GM21576 (cell line): Measurements from ENCODE around the gene PLCL2.
A peak's percentile ranks its signal among the peaks of the same experiment; 100 is the strongest.

Experiments used
- ATAC-seq: cut with Tn5 transposase; IDR thresholded peaks from one replicate; pipeline ENCODE4 v1.9.1; 2021; ENCODE audit warnings: mild to moderate bottlenecking, moderate library complexity; ENCODE audit not compliant: unreplicated experiment

Gene PLCL2

GRCh38 chr3:16912400-16913263 lies 27.9 kb downstream of the PLCL2 start:
- peak; percentile 96 for ATAC-seq

DNA sequence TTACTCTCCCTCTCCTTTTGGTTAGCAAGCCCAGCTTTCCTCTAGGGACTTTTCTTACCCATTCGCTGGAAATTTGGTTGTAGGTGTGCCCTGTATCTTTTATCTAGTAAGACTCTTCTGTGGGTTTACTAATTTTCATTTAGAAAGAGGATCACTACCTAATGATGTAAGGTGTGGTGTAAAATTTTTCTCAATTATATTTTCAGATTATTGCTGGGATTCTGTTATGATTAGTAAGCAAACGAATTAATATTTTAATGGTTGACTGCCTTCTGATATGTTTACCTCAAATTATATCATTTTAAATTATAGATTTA lies 28.5 kb downstream of the PLCL2 start:
- ATAC-seq, result peak; percentile 1

GRCh38 chr3:16916840-16917239 lies 32.1 kb downstream of the PLCL2 start:
- ATAC-seq, result no peak

GRCh38 chr3:16917256-16917935 lies 32.6 kb downstream of the PLCL2 start:
- no peak for ATAC-seq

DNA sequence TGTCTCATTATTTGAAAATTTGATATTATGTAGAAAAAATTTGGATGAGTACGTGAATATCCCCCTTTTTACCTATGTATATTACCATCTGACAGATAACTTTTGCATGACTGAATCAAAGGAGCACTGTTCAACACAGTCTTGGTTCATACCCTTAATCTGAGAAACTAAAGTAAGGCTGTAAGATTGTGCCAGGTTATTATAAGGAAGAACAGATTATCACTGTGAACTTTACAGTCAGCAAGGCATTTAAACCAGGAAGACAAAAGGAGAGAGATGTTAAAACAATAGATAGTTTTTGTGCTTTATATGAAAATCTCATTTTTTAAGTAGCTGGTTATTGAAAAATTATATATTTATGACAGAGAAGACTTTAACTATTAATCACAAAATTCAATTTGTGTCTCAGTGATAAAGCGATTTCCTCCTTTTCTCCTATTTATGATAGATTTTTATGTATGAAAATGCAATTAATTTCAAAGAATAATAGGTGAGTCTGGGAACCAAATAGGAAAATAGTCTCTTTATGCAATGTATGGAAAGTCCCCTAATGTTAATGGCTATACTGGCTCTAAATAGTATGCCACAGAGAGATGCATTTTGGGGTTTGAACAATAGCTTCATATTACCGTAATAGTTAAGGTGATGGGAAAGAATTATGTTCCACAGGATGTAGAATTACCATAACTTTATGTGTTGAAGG lies 33.4 kb downstream of the PLCL2 start:
- no peak for ATAC-seq

DNA sequence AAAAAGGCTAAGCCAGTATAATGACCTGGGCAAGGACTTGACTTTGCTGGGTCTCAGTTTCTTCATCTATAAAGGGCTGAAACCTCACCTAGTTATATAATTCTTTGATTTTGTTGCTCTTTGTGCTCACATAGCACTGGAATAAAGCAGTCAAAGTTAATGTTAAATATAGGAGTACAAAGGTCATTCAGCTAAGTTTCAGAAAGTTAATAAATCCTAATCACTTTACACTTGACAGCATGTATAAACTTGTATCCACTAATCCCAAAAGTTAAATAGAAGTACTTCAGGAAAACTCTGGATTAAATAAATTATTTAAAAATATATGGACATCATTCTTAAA lies 33.9 kb downstream of the PLCL2 start:
- no peak for ATAC-seq

- ATAC-seq, result no peak
Measured at GRCh38 chr3:16923112-16923511, 38.4 kb downstream of the PLCL2 start.

DNA sequence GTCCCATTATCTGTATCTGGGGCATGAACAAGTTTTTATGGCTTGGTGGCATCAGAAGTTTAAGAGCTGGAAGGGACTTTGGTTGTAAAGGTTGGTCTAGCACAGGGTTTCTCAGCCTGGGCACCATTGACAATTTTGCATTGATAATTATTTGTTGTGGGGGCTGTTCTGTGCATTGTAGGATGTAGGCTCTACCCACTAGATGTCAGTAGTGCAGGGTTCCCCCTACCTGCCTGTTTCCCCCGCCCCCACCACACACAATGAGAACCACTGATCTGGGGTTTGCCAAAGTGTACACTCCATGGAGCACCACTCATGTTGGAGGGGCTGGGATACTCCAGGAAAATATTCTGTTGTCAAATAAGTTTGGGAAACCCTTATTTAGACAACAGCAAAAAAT lies 42.7 kb downstream of the PLCL2 start:
- ATAC-seq, result no peak

GRCh38 chr3:16928386-16929132 lies 43.8 kb downstream of the PLCL2 start:
- peak; percentile 41 for ATAC-seq

DNA sequence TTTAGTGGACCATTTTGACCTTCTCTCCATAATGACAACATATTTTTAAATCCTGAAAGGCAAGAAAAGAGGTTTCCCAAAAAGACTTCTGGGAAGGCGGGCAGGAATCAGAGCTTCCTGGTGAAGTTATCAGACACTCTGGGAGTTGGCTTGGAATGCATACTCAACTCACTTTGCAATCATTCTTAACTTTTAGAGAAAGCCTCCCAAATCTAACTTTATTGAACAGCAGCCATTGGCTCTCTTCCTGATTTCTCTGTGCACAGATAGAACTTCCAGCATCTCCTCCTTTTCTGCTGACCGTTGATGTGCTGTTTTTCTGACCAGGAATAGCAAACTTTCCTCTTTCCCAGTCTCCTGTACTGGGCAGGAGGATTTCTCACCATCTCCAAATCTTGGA lies 44.6 kb downstream of the PLCL2 start:
- ATAC-seq, result no peak

DNA sequence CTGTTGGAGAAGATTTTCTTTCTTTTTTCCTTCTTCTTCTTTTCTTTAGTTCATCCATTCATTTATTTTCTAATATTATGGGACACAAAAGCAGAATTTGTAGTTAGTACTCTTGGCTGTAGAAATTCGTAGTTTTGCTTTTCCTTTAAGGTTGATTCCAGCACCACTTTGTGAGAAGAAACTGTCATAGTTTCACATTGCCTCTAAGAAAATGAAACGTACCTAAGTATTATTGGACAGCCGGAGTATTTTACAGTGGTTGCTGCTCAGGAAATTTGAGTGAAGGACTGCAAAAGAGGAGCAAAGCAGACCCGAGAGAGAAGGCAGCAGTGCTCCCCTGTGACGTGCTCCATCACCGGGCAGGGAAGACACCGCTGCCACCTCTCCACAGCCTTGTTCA lies 48.1 kb downstream of the PLCL2 start:
- ATAC-seq, result peak; percentile 45

- no peak for ATAC-seq
Measured at GRCh38 chr3:16935781-16936180, 51.0 kb downstream of the PLCL2 start.

GRCh38 chr3:16936233-16936632 lies 51.5 kb downstream of the PLCL2 start:
- ATAC-seq, result no peak

- no peak for ATAC-seq
Measured at GRCh38 chr3:16936676-16937230, 52.0 kb downstream of the PLCL2 start.

- ATAC-seq, result no peak
Measured at GRCh38 chr3:16937326-16937845, 52.6 kb downstream of the PLCL2 start.

DNA sequence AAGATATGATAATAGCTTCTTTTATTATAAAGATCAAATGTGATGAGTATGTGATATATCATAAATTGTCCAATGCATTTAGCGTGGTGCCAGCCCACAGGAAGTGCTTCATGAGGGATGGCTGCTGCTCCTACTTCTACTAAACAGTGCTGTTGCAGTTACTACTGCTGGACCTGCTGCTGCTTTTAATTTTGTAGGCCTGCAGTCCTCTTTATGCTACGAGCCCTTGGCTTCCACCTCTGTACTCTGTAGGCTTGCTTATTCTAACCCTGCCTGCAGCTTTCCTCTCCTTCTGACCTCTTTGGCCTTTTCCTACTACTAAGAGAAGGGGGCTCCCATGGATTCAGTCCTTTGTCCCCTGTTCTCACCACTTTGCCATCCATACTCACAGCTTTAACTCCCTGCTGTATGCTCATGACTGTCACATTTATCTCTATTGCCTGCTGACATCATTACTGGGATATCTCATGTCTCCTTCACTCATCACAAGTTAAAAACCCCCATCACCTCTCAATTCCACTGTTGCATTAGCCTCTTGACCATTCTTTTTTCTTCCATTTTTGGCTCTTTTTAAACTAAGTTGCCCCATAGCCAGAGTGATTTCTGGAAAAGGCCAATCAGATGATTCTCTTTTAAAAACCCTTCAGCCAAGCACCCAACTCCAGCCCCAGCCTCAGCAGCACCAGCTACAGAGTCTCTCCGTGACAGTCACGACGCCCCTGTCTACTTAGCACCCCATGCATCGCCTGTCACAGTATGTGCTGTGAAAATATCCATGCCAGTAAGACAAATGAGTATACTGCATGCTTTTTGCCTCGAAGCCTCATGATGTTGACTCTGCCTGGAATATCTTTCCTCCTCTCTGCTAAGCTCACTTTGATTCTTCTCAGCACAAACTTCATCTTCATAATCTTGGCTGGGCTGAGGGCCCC lies 56.3 kb downstream of the PLCL2 start:
- no peak for ATAC-seq

- no peak for ATAC-seq
Measured at GRCh38 chr3:16942955-16943354, 58.2 kb downstream of the PLCL2 start.

DNA sequence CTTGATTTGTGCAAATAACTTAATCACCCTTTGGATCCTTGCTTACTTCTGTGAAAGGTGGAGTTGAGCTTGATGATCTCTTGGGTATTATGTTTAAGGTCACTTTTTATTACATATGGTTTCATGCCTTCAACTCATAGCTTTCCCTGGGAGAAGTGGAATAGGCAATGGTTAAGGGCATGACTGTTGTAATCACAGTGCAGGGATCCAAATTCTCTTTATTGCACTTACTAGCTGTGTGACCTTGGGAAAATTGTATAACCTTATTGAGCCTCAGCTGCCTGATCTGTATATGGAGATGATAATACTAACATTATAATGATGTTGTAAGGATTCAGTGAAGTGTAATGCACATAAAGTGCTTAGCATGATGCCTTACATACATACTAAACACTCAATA lies 59.1 kb downstream of the PLCL2 start:
- ATAC-seq, result no peak

- ATAC-seq, result no peak
Measured at GRCh38 chr3:16944356-16944755, 59.6 kb downstream of the PLCL2 start.

GRCh38 chr3:16945330-16945729 lies 60.6 kb downstream of the PLCL2 start:
- no peak for ATAC-seq
